Karpas-422 (cell line): ENCODE data around the gene DCDC1. TPM values are rescaled to one million over a fixed set of nuclear protein-coding genes. Genes with fewer than 3 reads are reported as not detected.

ENCODE experiments used
- DNase-seq: peaks from one replicate; pipeline ENCODE4 v3.0.0-alpha.2; 2015
- H2AFZ ChIP-seq: fragments of 200-600 bp; sonication (generic); 2 replicates; pipeline ENCODE4 v1.6.1; 2014; ENCODE audit warnings: antibody characterized with exemption, low read length, mixed read lengths
- H3K27ac ChIP-seq: fragments of 200-600 bp; sonication (generic); 2 replicates; pipeline ENCODE4 v1.5.1; 2014; ENCODE audit warnings: mild to moderate bottlenecking, low read length, moderate library complexity
- H3K27me3 ChIP-seq: fragments of 200-600 bp; sonication (generic); 2 replicates; pipeline ENCODE4 v1.6.1; 2014; ENCODE audit warnings: low read length, mixed read lengths
- H3K36me3 ChIP-seq: fragments of 200-600 bp; sonication (generic); 2 replicates; pipeline ENCODE4 v1.6.1; 2014; ENCODE audit warnings: low read length, mixed read lengths; ENCODE audit not compliant: insufficient read depth
- H3K4me1 ChIP-seq: fragments of 200-600 bp; sonication (generic); 2 replicates; pipeline ENCODE4 v1.6.1; 2014; ENCODE audit warnings: mild to moderate bottlenecking, low read length, mixed read lengths
- H3K4me2 ChIP-seq: fragments of 200-600 bp; sonication (generic); 2 replicates; pipeline ENCODE4 v1.6.1; 2014; ENCODE audit warnings: low read length, low read depth, mild to moderate bottlenecking; ENCODE audit not compliant: poor library complexity, severe bottlenecking
- H3K4me3 ChIP-seq: fragments of 200-600 bp; sonication (generic); 2 replicates; pipeline ENCODE4 v1.5.1; 2014; ENCODE audit warnings: mild to moderate bottlenecking, antibody characterized with exemption, low read length, mixed read lengths
- H3K79me2 ChIP-seq: fragments of 200-600 bp; sonication (generic); 2 replicates; pipeline ENCODE4 v1.6.1; 2014; ENCODE audit warnings: mild to moderate bottlenecking, low read length, mixed read lengths
- H3K9ac ChIP-seq: fragments of 200-600 bp; sonication (generic); 2 replicates; pipeline ENCODE4 v1.6.0; 2014; ENCODE audit warnings: low read length
- H3K9me2 ChIP-seq: fragments of 200-600 bp; sonication (generic), shearing (Covaris generic); replicated peaks from 2 replicates; pipeline ENCODE4 v1.6.0; 2014; ENCODE audit warnings: mild to moderate bottlenecking, low read length, moderate library complexity; ENCODE audit not compliant: insufficient read depth
- H3K9me3 ChIP-seq: fragments of 300-700, 200-600 bp; sonication (generic); 2 replicates; pipeline ENCODE4 v1.6.1; 2014; ENCODE audit warnings: low read length, mixed read lengths
- H4K20me1 ChIP-seq: fragments of 200-600 bp; sonication (generic); 2 replicates; pipeline ENCODE4 v1.6.1; 2014; ENCODE audit warnings: mild to moderate bottlenecking, antibody characterized with exemption, low read length, low read depth; ENCODE audit not compliant: insufficient read depth
- total RNA-seq: library from RNA; depleted of rRNA; stranded (reverse); fragments of >200 nt; shearing (Covaris generic); gene quantifications from 2 replicates; pipeline ENCODE4 v1.2.3, GENCODE V29; 2014; ENCODE audit warnings: low replicate concordance

DCDC1 gene
- total RNA-seq, 1 experiment from 2014 or later, result not detected

GRCh38 chr11:30984827-30985226 lies 384.7 kb downstream of the DCDC1 start:
- H3K79me2 ChIP-seq, result no peaks in the 10 kb centered on the region
- no peak overlapping the region for H3K9ac ChIP-seq
- H3K9me3 ChIP-seq, result no peaks in the 10 kb centered on the region
- no peak for DNase-seq
- no peaks in the 10 kb centered on the region for H3K27me3 ChIP-seq
- no peak overlapping the region for H3K4me3 ChIP-seq
- no peaks in the 10 kb centered on the region for H3K9me2 ChIP-seq
- H3K36me3 ChIP-seq, result no peaks in the 10 kb centered on the region
- no peak overlapping the region for H3K27ac ChIP-seq
- H3K4me1 ChIP-seq, result no peaks in the 10 kb centered on the region
- H2AFZ ChIP-seq, result no peak overlapping the region
- no peaks in the 10 kb centered on the region for H4K20me1 ChIP-seq
- no peak overlapping the region for H3K4me2 ChIP-seq

DNA sequence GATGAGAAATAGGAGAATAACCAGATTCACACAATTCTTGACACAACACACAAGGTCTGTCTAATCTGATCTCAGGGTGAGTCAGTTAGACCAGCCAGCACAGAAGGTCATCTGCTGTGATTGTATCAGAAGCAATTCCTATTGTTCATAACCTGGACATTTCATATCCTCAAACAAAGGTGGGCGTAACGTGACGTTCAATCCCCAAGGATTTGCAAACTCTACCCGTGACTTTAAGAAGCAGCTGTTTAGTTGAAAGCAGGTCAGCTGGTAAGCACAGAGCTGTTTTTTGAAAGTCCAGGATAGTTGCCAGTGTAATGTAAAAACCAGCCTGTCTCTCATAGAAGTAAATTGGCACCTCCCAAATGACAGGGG lies 385.1 kb downstream of the DCDC1 start:
- Histone ChIP-seq H3K36me3 (no peaks in the 10 kb centered on the region), H4K20me1 (no peaks in the 10 kb centered on the region), H3K79me2 (no peaks in the 10 kb centered on the region), H3K9ac (no peak overlapping the region), H3K4me1 (no peaks in the 10 kb centered on the region), H3K9me2 (no peaks in the 10 kb centered on the region), H3K27me3 (no peaks in the 10 kb centered on the region), H3K9me3 (no peaks in the 10 kb centered on the region), H3K27ac (no peak overlapping the region), H3K4me3 (no peak overlapping the region), H3K4me2 (no peak overlapping the region), H2AFZ (no peak overlapping the region)
- no peak for DNase-seq

DNA sequence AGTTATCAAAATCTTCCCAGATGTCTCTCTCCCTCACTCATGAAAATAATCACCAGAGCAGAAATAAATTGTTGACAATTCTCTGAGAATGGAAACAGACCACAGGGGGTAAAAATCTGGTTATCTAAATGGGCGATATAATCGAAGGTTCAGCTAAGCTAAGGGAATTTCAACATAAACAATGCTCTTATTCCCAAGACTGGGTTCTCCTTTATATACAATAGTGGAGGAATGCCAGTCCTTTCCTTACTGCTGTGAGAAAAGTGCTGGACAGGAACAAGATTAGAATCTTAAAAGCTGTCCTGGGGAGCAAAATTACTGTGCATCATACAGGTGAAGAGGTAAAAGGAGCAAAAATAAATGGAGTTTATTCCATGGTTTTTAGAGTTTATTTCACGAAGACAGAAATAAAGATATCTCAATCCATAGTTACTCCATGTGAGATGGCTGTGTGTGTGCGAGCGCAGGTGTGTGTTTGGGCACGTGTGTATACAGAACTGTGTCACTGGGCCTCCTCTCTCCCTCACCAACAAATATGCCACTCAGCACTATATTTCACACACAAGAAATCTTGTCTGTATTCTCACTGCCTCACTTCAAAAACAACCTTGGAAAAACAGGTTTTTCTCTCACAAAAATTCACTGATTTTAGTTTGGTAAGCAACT lies 385.6 kb downstream of the DCDC1 start:
- H3K79me2 ChIP-seq, result no peaks in the 10 kb centered on the region
- H3K27me3 ChIP-seq, result no peaks in the 10 kb centered on the region
- H3K4me2 ChIP-seq, result no peak overlapping the region
- H2AFZ ChIP-seq, result no peak overlapping the region
- no peaks in the 10 kb centered on the region for H3K4me1 ChIP-seq
- H3K9ac ChIP-seq, result no peak overlapping the region
- no peak overlapping the region for H3K27ac ChIP-seq
- no peaks in the 10 kb centered on the region for H3K9me3 ChIP-seq
- DNase-seq, result no peak
- no peaks in the 10 kb centered on the region for H3K36me3 ChIP-seq
- no peaks in the 10 kb centered on the region for H4K20me1 ChIP-seq
- H3K9me2 ChIP-seq, result no peaks in the 10 kb centered on the region
- no peak overlapping the region for H3K4me3 ChIP-seq

- H3K9ac ChIP-seq, result no peak overlapping the region
- no peaks in the 10 kb centered on the region for H3K4me1 ChIP-seq
- H4K20me1 ChIP-seq, result no peaks in the 10 kb centered on the region
- no peaks in the 10 kb centered on the region for H3K36me3 ChIP-seq
- H3K27me3 ChIP-seq, result no peaks in the 10 kb centered on the region
- H3K9me3 ChIP-seq, result no peaks in the 10 kb centered on the region
- H3K4me2 ChIP-seq, result no peak overlapping the region
- H2AFZ ChIP-seq, result no peak overlapping the region
- no peak overlapping the region for H3K27ac ChIP-seq
- no peaks in the 10 kb centered on the region for H3K79me2 ChIP-seq
- H3K4me3 ChIP-seq, result no peak overlapping the region
- DNase-seq, result no peak
- H3K9me2 ChIP-seq, result no peaks in the 10 kb centered on the region
Observed at GRCh38 chr11:30983143-30983542, 386.4 kb downstream of the DCDC1 start.

DNA sequence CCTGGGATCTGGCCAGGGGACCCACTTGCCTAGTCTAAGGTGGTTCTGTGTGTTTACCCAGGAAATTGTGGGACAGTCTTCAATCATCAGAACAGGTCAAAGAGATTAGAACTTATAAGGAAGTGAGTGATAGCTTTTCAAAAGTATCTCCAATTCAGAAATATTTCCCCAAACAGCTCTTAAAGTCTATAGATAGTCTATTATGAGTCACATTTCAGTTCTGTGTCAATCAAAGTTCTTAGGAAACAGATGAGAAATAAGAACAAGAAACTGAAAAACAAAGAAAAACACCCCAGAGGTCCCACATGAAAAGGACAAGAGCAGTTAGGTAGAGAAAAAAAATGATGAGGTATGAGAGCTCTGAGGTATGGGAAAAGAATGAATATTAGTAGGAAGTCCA lies 402.0 kb downstream of the DCDC1 start:
- Histone ChIP-seq H3K9ac (no peak overlapping the region), H3K9me2 (no peaks in the 10 kb centered on the region; the same call in 1 of the 2 replicates), H3K79me2 (no peaks in the 10 kb centered on the region), H3K9me3 (no peaks in the 10 kb centered on the region), H3K4me2 (no peak overlapping the region), H4K20me1 (no peaks in the 10 kb centered on the region), H3K4me1 (no peaks in the 10 kb centered on the region), H2AFZ (no peak overlapping the region), H3K27me3 (no peaks in the 10 kb centered on the region), H3K4me3 (no peak overlapping the region), H3K27ac (no peak overlapping the region), H3K36me3 (no peaks in the 10 kb centered on the region)
- DNase-seq, result no peak

DNA sequence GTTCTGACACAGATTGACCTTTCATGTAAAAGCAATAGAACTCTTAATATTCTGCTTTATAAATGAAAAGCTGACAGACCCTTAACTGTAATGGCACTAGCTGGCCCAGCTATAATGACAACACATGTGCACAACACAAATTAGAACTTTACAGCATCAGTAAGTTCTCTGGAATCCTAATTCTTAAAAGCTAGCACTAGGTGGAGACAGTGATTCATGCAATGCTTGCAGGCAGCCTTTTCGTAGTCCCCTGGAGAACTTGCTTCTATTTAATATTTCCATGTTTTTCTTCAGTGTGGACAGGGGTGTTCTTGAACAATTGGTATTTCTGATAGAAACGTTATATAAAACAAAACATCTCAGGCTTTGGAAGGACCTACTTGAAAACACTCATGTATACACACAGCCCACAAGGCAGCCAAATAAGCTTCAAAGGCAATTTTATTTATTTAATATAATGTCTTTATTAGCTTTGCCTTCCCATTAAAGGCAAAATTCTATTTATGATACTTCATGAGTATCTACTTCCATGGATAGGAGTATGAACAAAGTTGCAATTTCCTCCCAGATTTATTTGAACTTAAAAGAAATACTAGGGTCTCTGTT lies 409.0 kb downstream of the DCDC1 start:
- H3K4me2 ChIP-seq, result no peak overlapping the region
- peak; percentile 66 for DNase-seq
- no peaks in the 10 kb centered on the region for H3K4me1 ChIP-seq
- no peak overlapping the region for H3K9ac ChIP-seq
- H4K20me1 ChIP-seq, result no peaks in the 10 kb centered on the region
- no peak overlapping the region for H2AFZ ChIP-seq
- H3K9me3 ChIP-seq, result no peaks in the 10 kb centered on the region
- no peaks in the 10 kb centered on the region for H3K36me3 ChIP-seq
- H3K27me3 ChIP-seq, result no peaks in the 10 kb centered on the region
- H3K4me3 ChIP-seq, result no peak overlapping the region
- H3K9me2 ChIP-seq, result no peaks in the 10 kb centered on the region; the same call in 1 of the 2 replicates
- H3K79me2 ChIP-seq, result no peaks in the 10 kb centered on the region
- no peak overlapping the region for H3K27ac ChIP-seq

GRCh38 chr11:30956751-30957150 lies 412.8 kb downstream of the DCDC1 start:
- Histone ChIP-seq H3K27me3 (no peaks in the 10 kb centered on the region), H3K9me2 (no peaks in the 10 kb centered on the region), H4K20me1 (no peaks in the 10 kb centered on the region), H3K4me2 (no peak overlapping the region), H3K36me3 (no peaks in the 10 kb centered on the region), H3K27ac (no peak overlapping the region), H3K9me3 (no peaks in the 10 kb centered on the region), H3K9ac (no peak overlapping the region), H3K4me1 (no peaks in the 10 kb centered on the region), H3K4me3 (no peak overlapping the region), H2AFZ (no peak overlapping the region), H3K79me2 (no peaks in the 10 kb centered on the region)
- DNase-seq, result no peak

DNA sequence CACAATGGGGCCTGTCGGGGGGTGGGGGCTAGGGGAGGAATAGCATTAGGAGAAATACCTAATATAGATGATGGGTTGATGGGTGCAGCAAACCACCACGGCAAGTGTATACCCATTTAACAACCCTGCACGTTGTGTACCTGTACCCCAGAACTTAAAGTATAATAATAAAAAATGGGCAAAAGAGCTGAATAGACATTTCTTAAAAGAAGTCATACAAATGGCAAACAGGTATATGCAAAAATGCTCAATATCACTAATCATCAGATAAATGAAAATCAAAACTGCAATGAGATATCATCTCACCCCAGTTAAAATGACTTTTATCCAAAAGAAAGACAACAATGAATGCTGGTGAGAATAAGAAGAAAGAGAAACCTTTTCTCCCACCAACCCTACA lies 419.7 kb downstream of the DCDC1 start:
- H2AFZ ChIP-seq, result no peak overlapping the region
- no peak overlapping the region for H3K4me2 ChIP-seq
- no peaks in the 10 kb centered on the region for H3K79me2 ChIP-seq
- no peaks in the 10 kb centered on the region for H3K36me3 ChIP-seq
- H3K9ac ChIP-seq, result no peak overlapping the region
- no peaks in the 10 kb centered on the region for H3K4me1 ChIP-seq
- H3K27ac ChIP-seq, result no peak overlapping the region
- no peaks in the 10 kb centered on the region for H3K9me2 ChIP-seq
- DNase-seq, result no peak
- H3K9me3 ChIP-seq, result no peaks in the 10 kb centered on the region
- no peaks in the 10 kb centered on the region for H4K20me1 ChIP-seq
- no peak overlapping the region for H3K4me3 ChIP-seq
- no peaks in the 10 kb centered on the region for H3K27me3 ChIP-seq
